GM19193 (cell line): ENCODE measurements around the gene INTS1.

ENCODE experiments used
- POLR2A ChIP-seq: IDR thresholded peaks from 4 replicates; pipeline ENCODE4 v1.6.1; 2011; ENCODE audit not compliant: insufficient read depth, insufficient read length; ENCODE audit errors: extremely low read depth

The INTS1 gene

GRCh38 chr7:1459920-1460820, 44.0 kb downstream of the INTS1 start:
- no peak for TF ChIP-seq POLR2A

- TF ChIP-seq POLR2A: no peak
Observed at GRCh38 chr7:1459512-1459892, 44.7 kb downstream of the INTS1 start.

GRCh38 chr7:1458683-1459511, 45.3 kb downstream of the INTS1 start, which contains the start of gene MICALL2:
TSS of gene MICALL2 (minus strand) at chr7:1459470. CDS start at chr7:1459326, 144 bp downstream.
- TF ChIP-seq POLR2A: peak; percentile 60

- TF ChIP-seq POLR2A: no peak
Observed at GRCh38 chr7:1457949-1458682, 46.1 kb downstream of the INTS1 start.

GRCh38 chr7:1457059-1457948, 46.9 kb downstream of the INTS1 start:
- TF ChIP-seq POLR2A: no peak

GRCh38 chr7:1455955-1456354, 48.2 kb downstream of the INTS1 start:
- TF ChIP-seq POLR2A: no peak

GRCh38 chr7:1455241-1455939, 48.8 kb downstream of the INTS1 start:
- TF ChIP-seq POLR2A: no peak

GRCh38 chr7:1454542-1454941, 49.6 kb downstream of the INTS1 start:
- no peak for TF ChIP-seq POLR2A

GRCh38 chr7:1452205-1452604, 52.0 kb downstream of the INTS1 start:
- no peak for TF ChIP-seq POLR2A

- TF ChIP-seq POLR2A: no peak
Observed at GRCh38 chr7:1450987-1451386, 53.2 kb downstream of the INTS1 start.

GRCh38 chr7:1450431-1450830, 53.8 kb downstream of the INTS1 start:
- no peak for TF ChIP-seq POLR2A

GRCh38 chr7:1449951-1450350, 54.2 kb downstream of the INTS1 start:
- no peak for TF ChIP-seq POLR2A

GRCh38 chr7:1449501-1449900, 54.7 kb downstream of the INTS1 start:
- TF ChIP-seq POLR2A: no peak
